Lower leg skin (tissue), 4 donors: ENCODE measurements around the gene CLPSL1. TPM values are rescaled to one million over a fixed set of nuclear protein-coding genes. Genes with fewer than 3 reads are reported as not detected.

Experiments
- DNase-seq, 2 donors: peaks; one replicate each; pipeline ENCODE4 v3.0.0-alpha.2; 2019; ENCODE audit warnings: low spot score in 2 of 2
- H3K4me3 ChIP-seq: fragments of 200-600 bp; sonication (generic); 2 replicates; pipeline ENCODE4 v1.5.1; 2017; ENCODE audit warnings: mild to moderate bottlenecking, low read depth; ENCODE audit not compliant: poor library complexity, severe bottlenecking
- POLR2A ChIP-seq, 2 donors: fragments of 450-650 bp; IDR thresholded peaks; one replicate each; pipeline ENCODE4 v1.6.1; 2016 to 2017; ENCODE audit warnings: antibody characterized with exemption in 2 of 2, mild to moderate bottlenecking in 1 of 2, moderate library complexity in 1 of 2
- WGBS, 2 donors: methylation state at CpG; one replicate each; pipeline ENCODE4 v1.1.5; 2018; 5-methylcytosine and 5-hydroxymethylcytosine counted together
- intact Hi-C: fragments of 100-400 bp; cut with DNase I; formaldehyde crosslinking; loops from one replicate; pipeline ENCODE4 v1.15.0; 2023; ENCODE audit warnings: low total_unique reads
- total RNA-seq, 4 donors: library from RNA; depleted of rRNA; stranded (reverse); fragments of >200 nt; gene quantifications; one replicate each; pipeline ENCODE4 v1.1.0, GENCODE V29; 2016
- TF ChIP-seq, protein P1 (sequence below), 3 donors: fragments of 450-650 bp; IDR thresholded peaks; one replicate each; pipeline ENCODE4 v1.5.1; 2016; ENCODE audit warnings: antibody characterized with exemption in 3 of 3, mild to moderate bottlenecking in 3 of 3, moderate library complexity in 2 of 3

Gene CLPSL1
- total RNA-seq, 4 donors from 2014 or later, result not detected

DNA sequence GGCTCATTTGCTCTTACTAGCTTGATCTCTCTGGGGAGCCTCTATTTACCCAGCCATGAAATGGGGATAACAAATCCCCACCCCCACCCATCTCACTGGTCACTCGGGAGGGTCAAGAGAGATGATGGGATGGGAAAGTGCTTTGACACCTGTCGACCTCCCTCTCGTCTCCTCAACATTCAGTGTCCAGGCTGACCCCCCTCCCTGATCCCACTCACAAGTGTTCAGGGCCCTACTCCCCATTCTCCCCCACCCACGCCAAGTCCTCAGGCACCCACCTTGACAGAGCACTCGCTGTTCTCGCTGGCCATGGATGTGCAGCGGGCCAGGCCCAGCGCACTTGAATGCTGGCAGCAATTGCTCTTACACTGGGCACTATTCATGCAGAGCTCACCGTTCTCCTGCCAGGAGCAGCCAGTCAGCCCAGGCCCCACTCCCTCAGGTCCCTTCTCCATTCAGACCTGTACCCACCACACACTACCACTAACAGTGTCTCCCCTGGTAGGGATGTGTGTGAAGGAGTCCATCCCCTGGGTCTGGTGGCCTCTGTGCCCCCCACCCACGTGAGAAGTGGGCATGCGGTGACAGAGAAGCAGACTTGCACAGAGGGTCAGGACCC is 14.7 kb downstream of the CLPSL1 start:
- TF ChIP-seq POLR2A (IDR thresholded peaks at IDR 0.05), result no peak
- no peak for DNase-seq
- intact Hi-C loops, result no loop called here
- WGBS, 2 donors, result 92 to 93% methylated on average over 11 of the region's 11 CpGs
- no peak overlapping the region for H3K4me3 ChIP-seq

DNA sequence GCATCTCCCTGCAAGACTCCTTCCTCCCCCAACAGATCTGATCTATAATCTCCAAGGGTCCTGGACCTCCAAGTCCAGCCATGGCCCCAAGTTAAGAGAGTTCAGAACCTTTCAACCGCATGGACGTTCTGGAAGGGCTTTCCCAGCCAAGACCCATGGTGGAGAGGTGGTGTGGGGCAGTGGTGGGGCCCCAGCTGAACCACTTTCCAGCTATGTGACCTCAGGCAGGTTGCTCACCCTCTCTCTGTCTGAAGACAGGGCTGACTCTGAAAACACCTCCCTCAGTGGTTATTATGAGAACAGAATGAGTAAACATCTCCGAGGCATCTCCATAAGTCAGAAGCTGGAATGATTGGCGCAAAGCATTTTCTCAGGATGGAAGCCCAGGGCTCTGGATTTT is 15.4 kb downstream of the CLPSL1 start:
- H3K4me3 ChIP-seq, result no peak overlapping the region
- WGBS, 2 donors, result 74 to 79% methylated on average over 4 of the region's 4 CpGs
- TF ChIP-seq POLR2A (IDR thresholded peaks at IDR 0.05), result no peak
- TF ChIP-seq, protein P1, sequence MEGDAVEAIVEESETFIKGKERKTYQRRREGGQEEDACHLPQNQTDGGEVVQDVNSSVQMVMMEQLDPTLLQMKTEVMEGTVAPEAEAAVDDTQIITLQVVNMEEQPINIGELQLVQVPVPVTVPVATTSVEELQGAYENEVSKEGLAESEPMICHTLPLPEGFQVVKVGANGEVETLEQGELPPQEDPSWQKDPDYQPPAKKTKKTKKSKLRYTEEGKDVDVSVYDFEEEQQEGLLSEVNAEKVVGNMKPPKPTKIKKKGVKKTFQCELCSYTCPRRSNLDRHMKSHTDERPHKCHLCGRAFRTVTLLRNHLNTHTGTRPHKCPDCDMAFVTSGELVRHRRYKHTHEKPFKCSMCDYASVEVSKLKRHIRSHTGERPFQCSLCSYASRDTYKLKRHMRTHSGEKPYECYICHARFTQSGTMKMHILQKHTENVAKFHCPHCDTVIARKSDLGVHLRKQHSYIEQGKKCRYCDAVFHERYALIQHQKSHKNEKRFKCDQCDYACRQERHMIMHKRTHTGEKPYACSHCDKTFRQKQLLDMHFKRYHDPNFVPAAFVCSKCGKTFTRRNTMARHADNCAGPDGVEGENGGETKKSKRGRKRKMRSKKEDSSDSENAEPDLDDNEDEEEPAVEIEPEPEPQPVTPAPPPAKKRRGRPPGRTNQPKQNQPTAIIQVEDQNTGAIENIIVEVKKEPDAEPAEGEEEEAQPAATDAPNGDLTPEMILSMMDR (IDR thresholded peaks at IDR 0.05), result no peak
- intact Hi-C loops, result no loop called here
- no peak for DNase-seq

DNA sequence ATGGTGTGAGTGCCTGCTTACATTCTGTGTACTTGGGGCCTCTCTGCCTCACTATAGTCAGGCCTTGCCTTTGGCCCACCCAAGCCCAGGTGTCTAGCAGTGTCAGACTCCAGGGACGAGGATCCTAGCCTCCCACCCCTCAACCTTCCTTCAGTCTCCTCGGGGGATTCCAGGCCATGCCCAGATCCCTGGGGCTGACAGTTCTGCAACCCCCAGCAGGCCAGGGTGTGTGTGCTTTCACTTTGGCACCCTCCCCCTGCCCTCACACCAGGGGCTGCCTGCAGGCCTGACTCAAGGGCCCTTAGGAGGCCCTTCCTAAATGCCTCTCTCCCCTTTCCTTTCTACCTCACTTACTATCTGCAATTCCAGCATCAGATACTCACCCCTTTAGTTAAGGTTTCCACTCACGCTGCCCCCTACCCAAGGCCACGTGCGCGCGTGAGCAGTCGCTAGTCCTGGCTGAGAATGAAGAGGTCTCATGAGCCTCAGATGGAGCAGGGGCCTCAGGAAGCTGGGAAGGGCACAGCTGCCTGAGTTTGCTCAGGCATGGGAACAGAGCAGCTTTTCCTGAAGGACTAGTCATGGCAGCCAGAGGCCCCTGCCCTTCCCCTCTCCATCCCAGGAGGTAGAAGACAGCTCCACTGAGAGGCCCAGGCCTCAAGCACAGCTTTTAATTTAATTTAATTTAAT is 17.2 kb downstream of the CLPSL1 start:
- no peak overlapping the region for H3K4me3 ChIP-seq
- TF ChIP-seq POLR2A (IDR thresholded peaks at IDR 0.05), result no peak
- TF ChIP-seq, protein P1 (IDR thresholded peaks at IDR 0.05), result no peak
- intact Hi-C loops, result no loop called here
- WGBS, 2 donors, result 79 to 84% methylated on average over 8 of the region's 8 CpGs
- DNase-seq, result no peak

DNA sequence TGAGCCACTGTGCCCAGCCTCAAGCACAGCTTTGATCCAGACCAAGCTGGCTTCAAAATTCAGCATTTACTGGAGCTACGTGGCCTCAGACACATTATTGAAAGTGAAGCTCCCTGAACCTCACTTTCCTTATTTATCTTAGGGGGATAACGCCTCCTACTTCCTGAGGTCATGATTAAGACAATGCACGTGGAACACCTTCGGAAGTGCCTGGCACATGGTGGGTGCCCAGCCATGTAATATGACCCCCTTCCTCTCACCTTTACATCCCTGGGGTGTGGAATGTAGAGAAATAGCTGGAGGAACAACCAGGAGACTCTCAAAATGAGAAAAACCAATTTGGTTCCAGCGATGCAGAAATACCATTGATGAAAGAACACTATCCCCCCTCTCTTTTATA is 17.9 kb downstream of the CLPSL1 start:
- DNase-seq, result no peak
- TF ChIP-seq POLR2A (IDR thresholded peaks at IDR 0.05), result no peak
- TF ChIP-seq, protein P1 (IDR thresholded peaks at IDR 0.05), result no peak
- 69 to 70% methylated on average over 5 of the region's 5 CpGs for WGBS, 2 donors
- intact Hi-C loops, result no loop called here
- no peak overlapping the region for H3K4me3 ChIP-seq

DNA sequence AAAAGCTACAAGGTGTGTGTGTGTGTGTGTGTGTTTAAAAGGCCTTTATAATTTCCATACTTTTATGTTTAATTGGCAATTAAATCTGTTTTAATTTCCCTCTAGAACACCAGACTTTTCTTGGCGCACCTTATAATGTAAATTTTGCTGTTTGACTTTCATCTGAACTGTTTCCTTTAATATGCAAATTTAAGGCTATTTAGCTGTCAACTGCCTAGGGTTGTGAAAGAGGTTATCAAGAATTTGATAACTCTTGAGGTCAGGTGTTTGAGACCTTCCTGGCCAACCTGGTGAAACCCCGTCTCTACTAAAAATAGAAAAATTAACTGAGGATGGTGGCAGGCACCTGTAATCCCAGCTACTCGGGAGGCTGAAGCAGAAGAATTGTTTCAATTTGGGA is 20.3 kb downstream of the CLPSL1 start:
- no peak overlapping the region for H3K4me3 ChIP-seq
- WGBS, 2 donors, result 66 to 74% methylated on average over 3 of the region's 3 CpGs
- intact Hi-C loops, result no loop called here
- DNase-seq, result no peak
- TF ChIP-seq, protein P1 (IDR thresholded peaks at IDR 0.05), result no peak
- no peak for TF ChIP-seq POLR2A (IDR thresholded peaks at IDR 0.05)

DNA sequence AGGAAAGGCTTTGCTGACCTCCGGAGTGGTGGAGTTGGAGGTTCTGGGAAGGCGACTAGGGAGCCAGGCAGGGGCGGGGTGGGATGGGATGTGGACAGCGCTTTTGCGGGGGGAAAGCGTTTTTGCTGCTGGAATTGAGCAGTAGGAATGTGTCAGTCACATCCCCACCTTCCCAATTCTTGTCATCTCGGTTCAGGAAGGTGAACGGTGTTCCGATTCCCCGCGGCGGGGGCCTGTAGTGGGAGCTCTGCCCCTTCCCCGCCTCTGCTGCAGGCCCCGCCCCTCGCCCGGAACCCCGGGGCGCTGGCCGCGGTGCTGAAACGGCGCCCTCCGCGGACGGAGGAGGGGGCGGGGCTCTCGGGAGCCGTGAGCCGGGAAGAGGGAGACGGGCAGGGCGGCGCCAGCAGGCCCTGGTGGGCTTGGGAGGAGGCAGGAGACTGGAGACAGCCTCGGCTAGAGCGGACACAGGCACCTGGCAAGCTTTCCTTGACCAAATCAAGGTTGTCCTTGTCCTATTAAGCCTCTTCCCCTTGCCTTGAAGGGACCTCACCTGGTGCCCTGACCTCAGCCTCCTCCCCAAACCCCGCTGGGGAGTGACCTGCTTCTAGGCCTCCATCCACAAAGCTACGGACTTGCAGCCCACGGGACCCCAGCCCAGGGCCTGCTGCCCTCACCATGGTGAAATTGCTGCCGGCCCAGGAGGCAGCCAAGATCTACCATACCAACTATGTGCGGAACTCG is 24.3 kb downstream of the CLPSL1 start, which contains the start of gene LHFPL5:
Gene LHFPL5 (plus strand): TSS at position 357 of the 741 bp plus-strand sequence. CDS start 319 bp downstream, at position 676.
- 2 to 19% methylated on average over 26 to 34 of the region's 40 CpGs for WGBS, 2 donors
- no peak within 1 kb of the TSS for H3K4me3 ChIP-seq
- no peak for DNase-seq
- intact Hi-C loops, result no loop called here
- TF ChIP-seq, protein P1 (IDR thresholded peaks at IDR 0.05), result no peak
